GM18907 (cell line): ENCODE measurements around the gene COL8A2.
"Not testable (repeated sequence)": the region's sequence is repeated elsewhere in the genome, so short reads cannot be mapped to it uniquely, and the experiment has no call there.

Source experiments
- ATAC-seq: cut with Tn5 transposase; IDR thresholded peaks from one replicate; pipeline ENCODE4 v1.9.1; 2021; ENCODE audit warnings: mild to moderate bottlenecking, moderate library complexity; ENCODE audit not compliant: unreplicated experiment

The COL8A2 gene

GRCh38 chr1:36125129-36125991, at the start of gene COL8A2:
Gene COL8A2, minus strand, starts transcription at chr1:36125222. Its CDS starts 24,980 bp downstream, at chr1:36100242.
- no peak for ATAC-seq

- ATAC-seq: no peak
These were observed 49.7 kb upstream of the COL8A2 start for GRCh38 chr1:36174713-36175112.

- no peak for ATAC-seq
These were observed 48.0 kb upstream of the COL8A2 start for GRCh38 chr1:36172983-36173382.

GRCh38 chr1:36172017-36172747, 47.2 kb upstream of the COL8A2 start:
- no peak for ATAC-seq

GRCh38 chr1:36170643-36171412, 45.8 kb upstream of the COL8A2 start:
- ATAC-seq: no peak

- ATAC-seq: no peak
These were observed 43.5 kb upstream of the COL8A2 start for GRCh38 chr1:36168514-36168913.

- ATAC-seq: no peak
These were observed 42.2 kb upstream of the COL8A2 start for GRCh38 chr1:36166938-36167905.

- ATAC-seq: no peak
These were observed 41.1 kb upstream of the COL8A2 start for GRCh38 chr1:36166136-36166535.

GRCh38 chr1:36165145-36165544, 40.1 kb upstream of the COL8A2 start:
- no peak for ATAC-seq

- no peak for ATAC-seq
These were observed 39.3 kb upstream of the COL8A2 start for GRCh38 chr1:36164361-36164760.

- no peak for ATAC-seq
These were observed 38.4 kb upstream of the COL8A2 start for GRCh38 chr1:36163426-36163825.

- no peak for ATAC-seq
These were observed 37.7 kb upstream of the COL8A2 start for GRCh38 chr1:36162680-36163239.

- ATAC-seq: no peak
These were observed 36.9 kb upstream of the COL8A2 start for GRCh38 chr1:36161641-36162531.

GRCh38 chr1:36160949-36161485, 36.0 kb upstream of the COL8A2 start:
- ATAC-seq: peak; percentile 30

GRCh38 chr1:36160388-36160948, 35.4 kb upstream of the COL8A2 start:
- ATAC-seq: no peak

- no peak for ATAC-seq
These were observed 34.8 kb upstream of the COL8A2 start for GRCh38 chr1:36159614-36160387.

GRCh38 chr1:36158827-36159252, 33.8 kb upstream of the COL8A2 start:
- ATAC-seq: not testable (repeated sequence)
